ENCODE results near the gene ADORA1.

Gene ADORA1

GRCh38 chr1:203186446-203187303 is 59.1 kb downstream of the ADORA1 start, which contains the start of gene CHI3L1:
Gene CHI3L1, minus strand, starts transcription at chr1:203186704. Its CDS starts 81 bp downstream, at chr1:203186623.
- no peak within 1 kb of the TSS for H3K4me3 ChIP-seq
- TF ChIP-seq Cebpa-rat (IDR thresholded peaks at IDR 0.05) = no peak
- peaks cover 58% of the 10 kb centered on the region for H3K4me1 ChIP-seq
- no peaks in the 10 kb centered on the region for H3K27me3 ChIP-seq
- no peak within 1 kb of the TSS; the same call in 1 of the 2 replicates for H3K9ac ChIP-seq
- H4K20me1 ChIP-seq = no peaks in the 10 kb centered on the region
- no peaks in the 10 kb centered on the region for H3K36me3 ChIP-seq
- peak within 1 kb of the TSS; percentile 74 for H3K4me2 ChIP-seq
- 0 out of 2 replicates have a peak within 1 kb of the TSS, but pooled peaks have one; percentile 50 for H3K27ac ChIP-seq
- H3K9me3 ChIP-seq = no peaks in the 10 kb centered on the region

GRCh38 chr1:203187304-203187685 is 59.8 kb downstream of the ADORA1 start:
- 0 out of 2 replicates have a peak overlapping the region, but pooled peaks have one; percentile 20 for H3K27ac ChIP-seq
- H3K4me3 ChIP-seq = no peak overlapping the region
- peak overlapping the region; percentile 74 for H3K4me2 ChIP-seq
- no peaks in the 10 kb centered on the region for H3K27me3 ChIP-seq
- H3K9ac ChIP-seq = no peak overlapping the region; the same call in 1 of the 2 replicates
- no peaks in the 10 kb centered on the region for H4K20me1 ChIP-seq
- no peaks in the 10 kb centered on the region for H3K9me3 ChIP-seq
- H3K4me1 ChIP-seq = peaks cover 52% of the 10 kb centered on the region
- no peak for TF ChIP-seq Cebpa-rat (IDR thresholded peaks at IDR 0.05)
- H3K36me3 ChIP-seq = no peaks in the 10 kb centered on the region

GRCh38 chr1:203187689-203188264 is 60.3 kb downstream of the ADORA1 start:
- no peaks in the 10 kb centered on the region for H4K20me1 ChIP-seq
- H3K4me1 ChIP-seq = peaks cover 47% of the 10 kb centered on the region
- TF ChIP-seq Cebpa-rat (IDR thresholded peaks at IDR 0.05) = no peak
- H3K27ac ChIP-seq = no peak overlapping the region
- no peaks in the 10 kb centered on the region for H3K9me3 ChIP-seq
- H3K4me2 ChIP-seq = peak overlapping the region; percentile 74
- H3K36me3 ChIP-seq = no peaks in the 10 kb centered on the region
- no peak overlapping the region for H3K9ac ChIP-seq
- H3K4me3 ChIP-seq = no peak overlapping the region
- H3K27me3 ChIP-seq = no peaks in the 10 kb centered on the region

- H3K4me2 ChIP-seq = no peak overlapping the region
- no peaks in the 10 kb centered on the region for H4K20me1 ChIP-seq
- peaks cover 47% of the 10 kb centered on the region for H3K4me1 ChIP-seq
- no peak overlapping the region for H3K9ac ChIP-seq
- no peaks in the 10 kb centered on the region for H3K36me3 ChIP-seq
- no peak for TF ChIP-seq Cebpa-rat (IDR thresholded peaks at IDR 0.05)
- no peaks in the 10 kb centered on the region for H3K27me3 ChIP-seq
- no peak overlapping the region for H3K27ac ChIP-seq
- no peaks in the 10 kb centered on the region for H3K9me3 ChIP-seq
- no peak overlapping the region for H3K4me3 ChIP-seq
These were observed 61.2 kb downstream of the ADORA1 start for GRCh38 chr1:203188686-203189232.

- TF ChIP-seq Cebpa-rat (IDR thresholded peaks at IDR 0.05) = no peak
- Histone ChIP-seq H3K27ac (no peak overlapping the region), H4K20me1 (no peaks in the 10 kb centered on the region)
These were observed 62.4 kb downstream of the ADORA1 start for GRCh38 chr1:203189951-203190352.

GRCh38 chr1:203190949-203191348 is 63.4 kb downstream of the ADORA1 start:
- TF ChIP-seq Cebpa-rat (IDR thresholded peaks at IDR 0.05) = no peak
- H3K27me3 ChIP-seq = no peaks in the 10 kb centered on the region
- no peaks in the 10 kb centered on the region for H4K20me1 ChIP-seq
- no peak overlapping the region for H3K4me3 ChIP-seq
- no peak overlapping the region for H3K4me2 ChIP-seq
- no peaks in the 10 kb centered on the region for H3K9me3 ChIP-seq
- no peaks in the 10 kb centered on the region for H3K36me3 ChIP-seq
- H3K27ac ChIP-seq = no peak overlapping the region
- H3K9ac ChIP-seq = no peak overlapping the region
- peaks cover 31% of the 10 kb centered on the region for H3K4me1 ChIP-seq

More at GRCh38 chr1:203189951-203190352, 62.4 kb downstream of the ADORA1 start:
- peaks cover 40% of the 10 kb centered on the region for H3K4me1 ChIP-seq
- no peak overlapping the region for H3K9ac ChIP-seq
- no peaks in the 10 kb centered on the region for H3K36me3 ChIP-seq
- H3K4me3 ChIP-seq = no peak overlapping the region
- no peaks in the 10 kb centered on the region for H3K9me3 ChIP-seq
- no peaks in the 10 kb centered on the region for H3K27me3 ChIP-seq
- no peak overlapping the region for H3K4me2 ChIP-seq

GRCh38 chr1:203196371-203196770 is 68.8 kb downstream of the ADORA1 start:
- H3K9ac ChIP-seq = no peak overlapping the region
- no peak overlapping the region for H3K4me2 ChIP-seq
- H3K27ac ChIP-seq = no peak overlapping the region
- H3K27me3 ChIP-seq = no peaks in the 10 kb centered on the region
- no peak overlapping the region for H3K4me3 ChIP-seq
- no peaks in the 10 kb centered on the region for H3K9me3 ChIP-seq
- TF ChIP-seq Cebpa-rat (IDR thresholded peaks at IDR 0.05) = no peak
- H3K36me3 ChIP-seq = no peaks in the 10 kb centered on the region
- no peaks in the 10 kb centered on the region for H4K20me1 ChIP-seq
- peaks cover 19% of the 10 kb centered on the region for H3K4me1 ChIP-seq

GRCh38 chr1:203197625-203198024 is 70.1 kb downstream of the ADORA1 start:
- TF ChIP-seq Cebpa-rat (IDR thresholded peaks at IDR 0.05) = no peak
- Histone ChIP-seq H3K4me2 (0 out of 2 replicates have a peak overlapping the region, but pooled peaks have one; percentile 0), H3K27ac (no peak overlapping the region)

GRCh38 chr1:203199002-203199401 is 71.5 kb downstream of the ADORA1 start:
- Histone ChIP-seq H3K9me3 (no peaks in the 10 kb centered on the region), H3K4me1 (peaks cover 19% of the 10 kb centered on the region), H3K9ac (no peak overlapping the region), H4K20me1 (no peaks in the 10 kb centered on the region), H3K4me2 (no peak overlapping the region), H3K27me3 (no peaks in the 10 kb centered on the region), H3K36me3 (no peaks in the 10 kb centered on the region), H3K27ac (no peak overlapping the region), H3K4me3 (no peak overlapping the region)
- TF ChIP-seq Cebpa-rat (IDR thresholded peaks at IDR 0.05) = no peak

More at GRCh38 chr1:203197625-203198024, 70.1 kb downstream of the ADORA1 start:
- no peaks in the 10 kb centered on the region for H3K36me3 ChIP-seq
- no peaks in the 10 kb centered on the region for H3K27me3 ChIP-seq
- no peak overlapping the region for H3K4me3 ChIP-seq
- H4K20me1 ChIP-seq = no peaks in the 10 kb centered on the region
- no peaks in the 10 kb centered on the region for H3K9me3 ChIP-seq
- no peak overlapping the region for H3K9ac ChIP-seq
- H3K4me1 ChIP-seq = peaks cover 19% of the 10 kb centered on the region

- no peak overlapping the region for H3K27ac ChIP-seq
- H3K27me3 ChIP-seq = no peaks in the 10 kb centered on the region
- H3K9me3 ChIP-seq = no peaks in the 10 kb centered on the region
- no peak for TF ChIP-seq Cebpa-rat (IDR thresholded peaks at IDR 0.05)
- no peaks in the 10 kb centered on the region for H4K20me1 ChIP-seq
- no peaks in the 10 kb centered on the region for H3K36me3 ChIP-seq
- H3K4me2 ChIP-seq = no peak overlapping the region; the same call in 1 of the 2 replicates
- no peak overlapping the region for H3K9ac ChIP-seq
- H3K4me3 ChIP-seq = no peak overlapping the region
- peaks cover 19% of the 10 kb centered on the region for H3K4me1 ChIP-seq
These were observed 71.9 kb downstream of the ADORA1 start for GRCh38 chr1:203199481-203199815.

Measured in BLaER1 (cell line).